Renal cortical epithelial cell (primary cell): Measurements from ENCODE around the gene LGI4. TPM values are rescaled to one million over a fixed set of nuclear protein-coding genes. Genes with fewer than 3 reads are reported as not detected.
"Not testable (repeated sequence)": the region's sequence is repeated elsewhere in the genome, so short reads cannot be mapped to it uniquely, and the experiment has no call there.

Experiments
- DNase-seq: peaks from one replicate; pipeline ENCODE4 v3.0.0-alpha.2; 2011; ENCODE audit warnings: low read depth
- total RNA-seq: library from RNA; depleted of rRNA; stranded (reverse); fragments of >200 nt; gene quantifications from 2 replicates; pipeline ENCODE4 v1.2.3, GENCODE V29; 2014

The LGI4 gene
- total RNA-seq, 1 donor from 2014 or later = not detected

DNA sequence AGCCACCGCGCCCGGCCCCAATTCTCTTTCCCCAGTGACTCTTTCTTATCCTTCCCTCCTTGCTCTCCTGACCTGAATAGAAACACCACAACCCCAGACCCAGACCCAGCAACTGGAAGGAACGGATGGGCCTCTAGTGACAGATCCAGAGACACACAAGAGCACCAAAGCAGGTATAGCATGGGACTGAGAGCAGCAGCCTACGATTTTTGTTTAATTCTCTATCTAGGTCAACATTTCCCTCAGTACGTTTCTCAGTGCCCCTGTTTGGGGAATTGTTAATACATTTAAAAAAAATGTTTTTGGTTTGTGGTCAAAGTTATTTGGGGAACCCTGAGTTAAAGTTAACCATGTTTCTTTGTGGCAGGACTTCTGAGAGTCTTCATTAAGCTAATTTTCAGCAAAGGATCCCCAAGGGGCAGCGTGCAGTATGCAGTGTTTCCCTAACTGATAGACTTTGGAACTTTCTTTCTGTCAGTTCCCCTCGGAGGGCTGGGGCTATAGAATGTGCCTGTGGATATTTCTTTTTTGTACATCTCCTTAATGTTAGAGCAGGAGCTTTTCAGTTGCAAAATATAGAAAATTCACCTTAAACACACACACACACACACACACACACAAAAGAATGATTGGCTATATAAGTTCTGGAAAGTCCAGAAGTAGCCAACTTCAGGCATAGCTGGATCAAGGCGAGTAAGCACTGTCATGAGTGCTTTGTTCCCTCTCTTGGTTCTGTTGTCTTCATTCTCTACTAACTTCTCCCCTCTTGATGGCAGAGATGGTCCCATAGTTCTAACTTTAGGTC is 26.0 kb upstream of the LGI4 start:
- no peak for DNase-seq

DNA sequence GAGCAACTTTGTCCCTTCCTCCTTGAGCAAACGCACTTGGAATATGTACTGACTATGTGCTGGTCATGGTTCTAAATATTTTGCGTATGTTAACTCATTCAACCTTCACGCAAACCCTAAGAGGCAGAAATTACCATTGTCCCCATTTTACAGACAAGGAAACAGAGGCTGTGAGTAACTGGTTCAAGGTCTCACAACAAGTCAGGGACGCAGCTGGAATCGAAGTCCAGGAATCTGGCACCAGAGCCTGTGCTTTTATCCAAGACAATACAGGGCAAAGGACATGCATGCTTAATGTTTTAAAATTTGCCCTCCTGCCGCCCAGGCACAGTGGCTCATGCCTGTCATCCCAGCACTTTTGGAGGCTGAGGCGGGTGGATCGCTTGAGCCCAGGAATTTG is 24.7 kb upstream of the LGI4 start:
- DNase-seq = no peak

GRCh38 chr19:35157431-35157830 is 22.6 kb upstream of the LGI4 start:
- no peak for DNase-seq

DNA sequence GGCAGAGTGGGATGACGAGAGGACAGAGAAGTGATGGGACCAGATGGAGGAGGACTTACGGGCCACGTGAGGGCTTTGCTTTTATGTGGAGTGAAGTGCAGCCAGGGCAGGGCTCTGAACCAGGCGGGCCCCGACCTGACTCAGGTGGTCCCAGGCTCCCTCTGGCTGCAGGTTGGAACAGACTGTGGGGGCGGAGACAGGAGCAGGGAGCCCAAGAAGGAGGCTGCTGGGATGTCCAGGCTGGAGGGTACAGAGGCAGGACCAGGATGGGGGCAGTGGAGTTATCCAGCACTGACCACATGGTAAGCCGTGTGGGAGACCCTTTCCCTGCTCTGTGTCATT is 21.8 kb upstream of the LGI4 start:
- DNase-seq = no peak

DNA sequence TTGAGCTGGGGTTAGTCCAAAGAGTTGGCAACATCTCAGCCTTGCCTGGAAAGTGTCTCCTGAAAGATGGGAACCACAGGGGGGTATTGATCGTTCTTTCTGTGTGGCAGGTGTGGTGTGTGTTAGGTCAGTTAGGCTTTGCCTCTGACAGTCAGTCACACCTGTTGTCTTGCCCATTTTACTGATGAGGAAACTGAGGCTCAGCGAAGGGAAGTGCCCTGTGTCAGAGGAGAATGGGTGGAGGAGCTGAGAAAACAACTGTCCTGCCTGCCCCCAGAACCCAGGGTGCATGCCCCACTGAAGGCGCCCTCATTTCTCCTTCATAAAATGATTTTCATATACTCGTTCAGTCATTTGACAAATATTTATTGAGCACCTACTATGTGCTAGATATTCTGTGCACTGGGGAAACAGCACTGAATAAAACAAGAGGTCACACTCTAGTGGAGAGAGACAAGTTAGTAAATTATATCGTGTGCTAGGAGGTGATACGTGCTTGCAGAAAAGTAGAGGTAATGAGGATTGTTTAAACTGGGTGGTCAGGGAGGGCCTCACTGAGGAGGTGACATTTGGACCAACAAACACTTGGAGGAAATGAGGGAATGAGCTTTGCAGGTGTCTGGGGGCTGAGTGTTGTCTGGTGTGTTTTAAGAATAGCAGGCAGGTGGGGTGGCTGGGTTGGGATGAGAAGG is 21.3 kb upstream of the LGI4 start:
- no peak for DNase-seq

- DNase-seq = no peak
These were observed 20.6 kb upstream of the LGI4 start for GRCh38 chr19:35155441-35155840.

DNA sequence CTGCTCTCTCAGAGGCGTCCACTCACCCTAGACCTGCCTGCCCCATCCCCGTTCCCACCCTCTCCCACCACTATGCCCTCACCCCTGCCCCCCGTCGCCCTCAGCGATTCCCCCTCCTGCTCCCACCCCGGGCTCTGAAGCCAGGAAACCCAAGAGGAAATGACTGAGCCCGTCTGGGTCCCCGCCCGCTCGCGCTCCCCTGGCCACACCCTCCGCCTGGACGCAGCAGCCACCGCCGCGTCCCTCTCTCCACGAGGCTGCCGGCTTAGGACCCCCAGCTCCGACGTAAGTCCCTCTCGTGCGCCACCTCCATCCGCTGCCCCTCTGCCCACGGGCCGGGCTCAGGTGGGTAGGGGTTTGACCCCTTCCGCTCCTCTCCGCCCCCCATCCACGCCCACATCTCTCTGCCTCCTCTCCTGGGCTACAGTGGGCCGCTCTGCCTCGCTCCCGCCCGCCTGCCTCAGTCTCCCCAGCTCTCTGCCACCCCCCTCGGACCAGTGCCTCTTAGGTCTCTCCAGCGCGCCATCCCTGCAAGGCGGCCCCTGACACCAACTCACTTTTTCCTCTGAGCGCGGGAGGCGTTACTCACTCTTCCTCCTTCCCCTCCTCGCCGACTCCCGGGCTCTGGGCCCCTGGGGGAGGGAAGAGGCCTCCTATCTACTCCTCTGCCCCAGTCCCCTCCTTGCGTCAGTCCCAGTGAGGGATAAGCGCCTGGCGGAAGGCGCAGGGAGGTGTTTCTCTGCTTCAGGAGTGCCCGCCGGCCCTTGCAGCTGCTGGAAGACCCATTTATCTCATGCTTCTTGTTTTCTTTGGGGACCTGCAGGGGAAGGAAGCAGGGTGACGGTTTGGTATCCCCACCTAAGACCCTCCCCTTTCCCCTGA is 19.9 kb upstream of the LGI4 start, which contains the start of gene FXYD5:
Gene FXYD5, plus strand, starts transcription at position 211 of the 882 bp plus-strand sequence. CDS start 816 bp downstream, outside the sequence.
- peak; percentile 27 for DNase-seq

DNA sequence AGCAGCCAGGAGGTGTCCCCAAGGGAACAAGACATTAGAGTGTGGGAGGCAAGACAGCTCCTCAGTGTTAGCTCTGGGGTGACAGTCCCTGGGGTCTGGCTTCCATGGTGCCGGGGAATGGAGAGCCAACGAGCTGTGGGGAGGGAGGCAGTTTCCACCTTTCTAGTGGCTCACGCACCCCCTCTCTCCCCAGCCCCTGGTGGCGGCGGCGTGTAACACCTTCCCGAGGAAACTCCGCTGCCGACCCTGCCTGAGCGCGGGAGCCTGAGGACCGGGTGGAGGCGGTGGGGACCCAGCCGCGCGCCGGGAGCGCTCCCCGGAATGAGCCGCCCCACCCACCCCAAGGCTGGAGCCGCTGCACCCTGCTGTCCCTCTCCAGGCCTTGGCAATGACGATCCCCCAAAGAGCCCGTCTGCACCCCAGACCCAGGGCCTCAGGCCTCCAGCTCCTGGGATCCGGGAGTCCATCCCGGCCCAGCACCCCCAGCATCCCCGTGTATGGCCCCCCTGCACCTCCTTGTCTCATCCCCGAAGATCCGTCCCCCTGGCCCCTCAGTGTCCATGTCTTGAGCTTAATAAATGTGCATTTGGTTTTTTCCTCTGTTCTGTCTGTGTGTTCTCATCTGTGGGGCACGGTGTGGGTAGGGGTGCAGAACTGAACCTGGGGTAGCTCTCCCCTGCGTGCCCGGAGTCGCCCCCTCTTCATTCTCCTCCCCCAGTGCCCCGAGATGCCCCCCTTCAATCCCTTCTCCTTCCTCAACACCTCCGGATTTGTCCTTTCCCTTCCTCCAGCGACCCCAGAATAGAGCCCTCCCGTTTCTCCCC is 19.1 kb upstream of the LGI4 start:
- no peak for DNase-seq

DNA sequence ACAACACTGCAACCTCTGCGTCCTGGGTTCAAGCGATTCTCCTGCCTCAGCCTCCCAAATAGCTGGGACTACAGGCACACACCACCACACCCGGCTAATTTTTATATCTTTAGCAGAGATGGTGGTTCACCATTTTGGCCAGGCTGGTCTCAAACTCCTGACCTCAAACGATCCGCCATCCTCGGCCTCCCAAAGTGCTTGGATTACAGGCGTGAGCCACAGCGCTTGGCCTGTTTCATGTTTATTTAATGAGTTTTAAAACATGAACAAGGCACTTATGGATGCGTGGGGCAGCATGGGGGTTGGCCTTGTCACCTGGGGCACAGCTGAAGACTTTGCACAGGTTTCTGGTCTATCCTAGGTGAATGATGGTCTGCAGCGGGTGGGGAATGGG is 18.3 kb upstream of the LGI4 start:
- DNase-seq = not testable (repeated sequence)

- DNase-seq = no peak
These were observed 16.6 kb upstream of the LGI4 start for GRCh38 chr19:35151273-35152065.

DNA sequence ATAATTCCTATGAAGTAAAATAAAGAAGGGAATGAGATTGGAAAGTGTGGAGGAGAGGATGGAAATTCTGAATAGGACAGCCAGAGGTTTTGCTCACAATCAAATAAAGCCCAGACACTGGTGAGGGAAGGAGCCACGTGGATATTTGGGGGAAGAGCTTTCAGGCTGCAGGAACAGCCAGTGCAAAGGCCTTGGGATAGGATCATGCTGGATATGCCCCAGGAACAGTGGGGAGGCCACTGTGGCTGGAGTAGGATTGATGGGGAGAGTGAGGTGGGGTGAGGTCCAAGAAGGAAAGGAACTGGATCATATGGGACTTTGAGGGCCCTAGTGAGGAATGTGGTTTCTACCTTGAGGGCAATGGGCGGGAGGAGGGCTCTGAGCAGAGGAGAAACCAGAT is 15.6 kb upstream of the LGI4 start:
- DNase-seq = no peak

- no peak for DNase-seq
These were observed 14.6 kb upstream of the LGI4 start for GRCh38 chr19:35149463-35149862.

DNA sequence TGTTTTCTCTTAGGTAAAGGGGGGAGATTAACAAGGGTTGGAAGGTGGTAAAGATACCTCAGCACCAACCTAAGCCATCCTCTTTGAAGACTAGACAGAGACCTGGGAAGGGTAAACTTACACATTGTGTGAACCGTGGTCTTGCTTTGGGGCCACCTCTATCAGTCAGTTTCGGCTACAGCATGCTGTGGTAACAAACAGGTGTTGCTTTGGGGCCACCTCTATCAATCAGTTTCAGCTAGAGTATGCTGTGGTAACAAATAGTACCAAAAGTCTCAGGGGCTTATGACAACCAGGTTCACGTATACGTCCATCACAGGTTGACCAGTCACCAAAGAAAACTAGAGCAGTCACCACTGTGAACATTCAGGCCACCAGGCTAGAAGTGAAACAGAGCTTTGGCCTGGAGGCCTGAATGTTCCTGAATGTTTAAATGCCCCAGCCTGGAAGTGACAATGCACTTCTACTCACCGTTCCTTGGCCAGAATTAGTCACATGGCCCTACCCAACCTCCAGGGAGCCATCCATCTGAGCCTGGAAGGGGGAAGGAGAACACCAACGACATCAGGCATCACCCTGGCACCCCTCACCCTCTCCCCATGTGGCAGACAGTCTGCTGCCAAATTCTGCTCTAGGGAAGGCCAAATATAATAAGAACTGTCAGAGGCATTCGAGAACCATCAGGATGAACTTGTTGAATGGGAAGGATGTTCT is 12.0 kb upstream of the LGI4 start:
- DNase-seq = no peak

DNA sequence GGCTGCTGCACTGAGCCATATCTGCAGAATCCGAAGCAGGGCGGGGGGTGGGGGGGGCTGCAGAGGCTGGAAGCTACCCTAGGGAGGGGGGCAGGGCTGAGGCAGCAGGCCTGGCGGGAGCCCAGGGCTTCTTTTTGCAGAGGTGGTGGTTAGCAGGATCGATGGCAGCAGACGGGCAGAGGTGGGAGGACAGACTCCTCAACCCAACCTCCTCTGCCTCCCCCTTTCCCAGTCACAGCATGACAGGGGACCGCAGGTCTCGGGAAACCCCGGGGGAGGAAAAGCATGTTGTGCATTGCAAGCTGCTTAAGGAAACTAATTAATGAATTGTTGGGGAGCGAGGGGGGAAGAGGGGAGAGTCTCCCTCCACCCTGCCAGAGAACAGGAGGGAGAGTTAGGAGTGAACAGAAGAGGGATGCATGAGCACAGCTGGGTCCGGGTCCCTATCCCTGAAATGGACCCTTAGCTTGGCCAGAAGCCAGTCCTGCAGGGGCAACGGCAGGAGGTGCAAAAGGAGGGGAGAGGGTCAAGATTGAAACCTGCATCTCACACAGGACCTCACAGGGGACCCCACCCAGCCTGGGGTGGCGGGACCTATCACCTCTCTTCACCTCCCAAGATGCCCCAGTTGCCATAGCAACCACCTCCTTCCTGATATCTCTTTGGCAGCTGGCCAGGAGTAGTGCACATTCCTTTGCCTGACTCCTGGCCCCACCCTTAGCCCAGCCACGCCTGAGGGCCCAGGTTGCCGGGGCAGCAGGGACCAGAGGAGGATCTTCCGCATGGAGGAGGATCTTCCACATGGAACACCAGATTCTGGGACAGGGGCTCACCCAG is 10.0 kb upstream of the LGI4 start:
- DNase-seq = peak; percentile 54

- DNase-seq = no peak
These were observed 9.4 kb upstream of the LGI4 start for GRCh38 chr19:35144259-35144599.

DNA sequence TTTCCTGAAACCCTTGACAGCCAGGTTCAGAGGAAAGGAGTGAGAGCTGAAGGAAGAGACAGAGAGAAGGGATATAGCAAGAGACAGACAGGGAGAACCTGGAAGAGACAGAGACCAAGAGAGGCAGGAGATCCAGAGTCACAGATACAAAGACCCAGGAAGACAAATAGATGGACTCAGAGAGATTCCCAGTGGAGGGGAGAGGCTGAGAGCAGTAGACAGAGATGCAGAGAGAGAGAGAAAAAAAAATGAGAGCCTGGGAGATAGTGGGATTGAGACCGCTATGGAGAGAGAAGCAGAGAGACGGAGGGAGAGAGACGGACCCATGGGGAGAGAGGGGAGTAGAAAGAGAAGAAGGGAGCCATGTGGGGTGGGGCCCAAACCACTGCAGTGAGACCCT is 9.0 kb upstream of the LGI4 start:
- DNase-seq = no peak

DNA sequence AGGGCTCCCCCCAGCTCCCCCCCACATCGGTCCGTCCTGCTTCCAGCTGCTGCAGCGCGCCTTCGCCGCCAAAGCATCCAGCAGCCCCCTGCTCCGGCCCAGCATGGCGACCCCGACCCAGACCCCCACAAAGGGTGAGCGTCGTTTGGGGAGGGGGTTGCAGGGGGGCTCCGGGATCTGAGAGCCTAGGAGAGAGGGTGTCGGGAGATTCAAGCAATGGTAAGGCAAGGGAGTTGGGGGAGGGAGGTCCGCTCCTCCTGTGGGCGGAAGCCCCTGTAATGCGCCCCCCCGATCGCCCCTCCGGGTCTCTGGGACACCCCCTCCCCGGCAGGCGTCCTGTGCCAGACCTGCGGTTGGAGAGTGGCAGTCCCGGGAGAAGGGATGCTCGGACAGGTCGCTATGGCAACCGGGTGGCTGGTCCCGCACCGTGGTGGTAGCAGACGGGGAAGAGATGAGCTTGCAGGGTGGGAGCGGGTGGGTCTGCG is 8.4 kb upstream of the LGI4 start, which contains the start of gene FXYD7:
Gene FXYD7, plus strand, starts transcription at position 25 of the 485 bp plus-strand sequence. Its CDS starts 79 bp downstream, at position 104.
- no peak for DNase-seq

GRCh38 chr19:35142606-35143230 is 7.9 kb upstream of the LGI4 start:
- no peak for DNase-seq
